SK-N-MC (cell line): ENCODE measurements around the gene NCOA5.
"Not testable (repeated sequence)": the region's sequence is repeated elsewhere in the genome, so short reads cannot be mapped to it uniquely, and the experiment has no call there.

Source experiments
- DNase-seq: peaks from one replicate; pipeline ENCODE4 v3.0.0-alpha.2; 2011; ENCODE audit warnings: low read depth, low spot score
- H3K27ac ChIP-seq: fragments of 200-600 bp; sonication (generic); 2 replicates; pipeline ENCODE4 v1.5.1; 2016; ENCODE audit warnings: mixed run types
- H3K36me3 ChIP-seq: fragments of 200-600 bp; sonication (generic); 2 replicates; pipeline ENCODE4 v1.6.1; 2017; ENCODE audit warnings: antibody characterized with exemption, low read length, mixed read lengths; ENCODE audit not compliant: insufficient read depth
- H3K4me3 ChIP-seq: fragments of 200-600 bp; sonication (generic); 2 replicates; pipeline ENCODE4 v1.5.1; 2016
- H3K9ac ChIP-seq: fragments of 200-600 bp; sonication (generic); 2 replicates; pipeline ENCODE4 v1.8.0; 2017; ENCODE audit warnings: mixed run types, mixed read lengths; ENCODE audit not compliant: insufficient read length
- H3K9me3 ChIP-seq: fragments of 200-600 bp; sonication (generic); 2 replicates; pipeline ENCODE4 v1.6.1; 2017; ENCODE audit warnings: low read depth, mild to moderate bottlenecking, antibody characterized with exemption, low read length, moderate library complexity, mixed read lengths
- EZH2 ChIP-seq: fragments of 200-600 bp; sonication (generic); IDR thresholded peaks from one replicate; pipeline ENCODE4 v1.6.1; 2017; ENCODE audit warnings: antibody characterized with exemption
- FOXP2 ChIP-seq: optimal IDR thresholded peaks from 2 replicates; pipeline ENCODE3; 2011; ENCODE audit warnings: mild to moderate bottlenecking, moderate library complexity; ENCODE audit not compliant: insufficient read depth; ENCODE audit errors: extremely low read length, control extremely low read depth
- POLR2AphosphoS5 ChIP-seq: IDR thresholded peaks from 2 replicates; pipeline ENCODE4 v1.6.1; 2012; ENCODE audit warnings: mild to moderate bottlenecking, low read depth, low read length, borderline replicate concordance

The NCOA5 gene

GRCh38 chr20:46104262-46104661 is 14.5 kb upstream of the NCOA5 start:
- no peak for DNase-seq
- Histone ChIP-seq H3K9ac (no peak overlapping the region), H3K27ac (no peak overlapping the region), H3K4me3 (no peak overlapping the region), H3K9me3 (no peaks in the 10 kb centered on the region), H3K36me3 (no peaks in the 10 kb centered on the region)
- TF ChIP-seq EZH2 (no peak), FOXP2 (no peak), POLR2AphosphoS5 (no peak)

GRCh38 chr20:46102940-46103339 is 13.2 kb upstream of the NCOA5 start:
- no peak overlapping the region for H3K27ac ChIP-seq
- no peak overlapping the region for H3K4me3 ChIP-seq
- no peaks in the 10 kb centered on the region for H3K36me3 ChIP-seq
- no peak for DNase-seq
- H3K9ac ChIP-seq, result no peak overlapping the region
- no peaks in the 10 kb centered on the region for H3K9me3 ChIP-seq
- no peak for TF ChIP-seq EZH2
- no peak for TF ChIP-seq POLR2AphosphoS5
- no peak for TF ChIP-seq FOXP2

GRCh38 chr20:46101957-46102356 is 12.2 kb upstream of the NCOA5 start:
- no peak for DNase-seq
- TF ChIP-seq POLR2AphosphoS5, result no peak
- no peak for TF ChIP-seq FOXP2
- no peak for TF ChIP-seq EZH2

GRCh38 chr20:46100988-46101387 is 11.2 kb upstream of the NCOA5 start:
- TF ChIP-seq EZH2, result no peak
- TF ChIP-seq POLR2AphosphoS5, result no peak
- no peak for TF ChIP-seq FOXP2
- DNase-seq, result no peak
- Histone ChIP-seq H3K36me3 (no peaks in the 10 kb centered on the region), H3K27ac (no peak overlapping the region), H3K9me3 (no peaks in the 10 kb centered on the region), H3K9ac (no peak overlapping the region), H3K4me3 (no peak overlapping the region)

More at GRCh38 chr20:46101957-46102356, 12.2 kb upstream of the NCOA5 start:
- Histone ChIP-seq H3K9me3 (no peaks in the 10 kb centered on the region), H3K4me3 (no peak overlapping the region), H3K36me3 (no peaks in the 10 kb centered on the region), H3K9ac (no peak overlapping the region), H3K27ac (no peak overlapping the region)

GRCh38 chr20:46100444-46100843 is 10.7 kb upstream of the NCOA5 start:
- not testable (repeated sequence) for H3K27ac ChIP-seq, H3K4me3 ChIP-seq, DNase-seq

GRCh38 chr20:46099491-46100287 is 9.9 kb upstream of the NCOA5 start:
- Histone ChIP-seq H3K9me3 (no peaks in the 10 kb centered on the region), H3K36me3 (no peaks in the 10 kb centered on the region), H3K4me3 (no peak overlapping the region), H3K27ac (no peak overlapping the region), H3K9ac (no peak overlapping the region)
- TF ChIP-seq EZH2, result no peak
- TF ChIP-seq POLR2AphosphoS5, result no peak
- no peak for TF ChIP-seq FOXP2
- no peak for DNase-seq

More at GRCh38 chr20:46100444-46100843, 10.7 kb upstream of the NCOA5 start:
- not testable (repeated sequence) for H3K9me3 ChIP-seq, H3K36me3 ChIP-seq, H3K9ac ChIP-seq

- no peak overlapping the region for H3K4me3 ChIP-seq
- TF ChIP-seq FOXP2, result no peak
- TF ChIP-seq EZH2, result no peak
- H3K9ac ChIP-seq, result no peak overlapping the region
- no peak overlapping the region for H3K27ac ChIP-seq
- H3K36me3 ChIP-seq, result no peaks in the 10 kb centered on the region; the same call in 1 of the 2 replicates
- H3K9me3 ChIP-seq, result no peaks in the 10 kb centered on the region
- DNase-seq, result no peak
These were observed 3.8 kb upstream of the NCOA5 start for GRCh38 chr20:46093531-46093930.

GRCh38 chr20:46091622-46092535 is 2.1 kb upstream of the NCOA5 start:
- H3K36me3 ChIP-seq, H3K9ac ChIP-seq, H3K27ac ChIP-seq, H3K4me3 ChIP-seq, DNase-seq, H3K9me3 ChIP-seq: not testable (repeated sequence)
